GM10266 (cell line): ENCODE results near the gene CACNA1I.

Source experiments
- DNase-seq: peaks from one replicate; pipeline ENCODE4 v3.0.0; 2012; ENCODE audit errors: extremely low spot score
- CTCF ChIP-seq: IDR thresholded peaks from 2 replicates; pipeline ENCODE4 v1.5.1; 2012; ENCODE audit warnings: mild to moderate bottlenecking, low read depth; ENCODE audit not compliant: control insufficient read depth, insufficient read depth; ENCODE audit errors: missing control alignments

CACNA1I gene

GRCh38 chr22:39554151-39554550 lies 16.4 kb upstream of the CACNA1I start:
- DNase-seq: no peak
- no peak for TF ChIP-seq CTCF

GRCh38 chr22:39556970-39557841 lies 13.3 kb upstream of the CACNA1I start:
- no peak for DNase-seq
- no peak for TF ChIP-seq CTCF

GRCh38 chr22:39558254-39558727 lies 12.3 kb upstream of the CACNA1I start:
- DNase-seq: no peak
- no peak for TF ChIP-seq CTCF

- DNase-seq: no peak
- TF ChIP-seq CTCF: no peak
Observed at GRCh38 chr22:39558950-39559349, 11.6 kb upstream of the CACNA1I start.

- peak; percentile 47 for TF ChIP-seq CTCF
- DNase-seq: peak; percentile 63
Observed at GRCh38 chr22:39559456-39560105, 11.0 kb upstream of the CACNA1I start.

- TF ChIP-seq CTCF: no peak
- DNase-seq: no peak
Observed at GRCh38 chr22:39560127-39560526, 10.4 kb upstream of the CACNA1I start.
